ENCODE measurements around the gene OR6X1. TPM values are rescaled to one million over a fixed set of nuclear protein-coding genes. Genes with fewer than 3 reads are reported as not detected.

Gene OR6X1
- total RNA-seq, 4 donors from 2014 or later = not detected

- TF ChIP-seq CTCF (IDR thresholded peaks at IDR 0.05; ENCODE audit: low read depth) = no peak
These were observed 42.8 kb upstream of the OR6X1 start for GRCh38 chr11:123797114-123797513.

- TF ChIP-seq CTCF (IDR thresholded peaks at IDR 0.05; ENCODE audit: low read depth) = no peak
These were observed 41.9 kb upstream of the OR6X1 start for GRCh38 chr11:123796226-123796625.

- TF ChIP-seq CTCF (IDR thresholded peaks at IDR 0.05; ENCODE audit: low read depth) = no peak
These were observed 29.2 kb upstream of the OR6X1 start for GRCh38 chr11:123783536-123783935.

- TF ChIP-seq CTCF (IDR thresholded peaks at IDR 0.05; ENCODE audit: low read depth) = no peak
These were observed 24.2 kb upstream of the OR6X1 start for GRCh38 chr11:123778511-123778910.

GRCh38 chr11:123775715-123776549 lies 21.6 kb upstream of the OR6X1 start:
- TF ChIP-seq CTCF (IDR thresholded peaks at IDR 0.05; ENCODE audit: low read depth) = no peak

- TF ChIP-seq CTCF (IDR thresholded peaks at IDR 0.05; ENCODE audit: low read depth) = no peak
These were observed 21.0 kb upstream of the OR6X1 start for GRCh38 chr11:123775289-123775688.

GRCh38 chr11:123773959-123774358 lies 19.6 kb upstream of the OR6X1 start:
- TF ChIP-seq CTCF (IDR thresholded peaks at IDR 0.05; ENCODE audit: low read depth) = no peak

All from subcutaneous adipose tissue (tissue), 4 donors.